Activated T-cell treated with anti-CD3 and anti-CD28 coated beads, Interleukin-2, amount 50 U/mL, for 24 hours (primary cell): ENCODE data around the gene ZNF182.
"Not testable (repeated sequence)": the region's sequence is repeated elsewhere in the genome, so short reads cannot be mapped to it uniquely, and the experiment has no call there.

ENCODE experiments used
- DNase-seq: peaks from one replicate; pipeline ENCODE4 v3.0.0-alpha.2; 2020
- H3K27ac Mint-ChIP-seq: 2 replicates; pipeline ENCODE4 v1.8.0; 2020; ENCODE audit warnings: mild to moderate bottlenecking, mixed read lengths
- H3K27me3 Mint-ChIP-seq: 2 replicates; pipeline ENCODE4 v1.8.0; 2020; ENCODE audit warnings: mixed read lengths
- H3K36me3 Mint-ChIP-seq: 2 replicates; pipeline ENCODE4 v1.8.0; 2020; ENCODE audit warnings: low read depth, mixed read lengths
- H3K4me1 Mint-ChIP-seq: 2 replicates; pipeline ENCODE4 v1.8.0; 2020; ENCODE audit warnings: low read depth, mixed read lengths
- H3K4me3 Mint-ChIP-seq: 2 replicates; pipeline ENCODE4 v1.8.0; 2020; ENCODE audit warnings: mild to moderate bottlenecking, moderate library complexity, mixed read lengths
- H3K9me3 Mint-ChIP-seq: 2 replicates; pipeline ENCODE4 v1.8.0; 2020; ENCODE audit warnings: mixed read lengths

Gene ZNF182

DNA sequence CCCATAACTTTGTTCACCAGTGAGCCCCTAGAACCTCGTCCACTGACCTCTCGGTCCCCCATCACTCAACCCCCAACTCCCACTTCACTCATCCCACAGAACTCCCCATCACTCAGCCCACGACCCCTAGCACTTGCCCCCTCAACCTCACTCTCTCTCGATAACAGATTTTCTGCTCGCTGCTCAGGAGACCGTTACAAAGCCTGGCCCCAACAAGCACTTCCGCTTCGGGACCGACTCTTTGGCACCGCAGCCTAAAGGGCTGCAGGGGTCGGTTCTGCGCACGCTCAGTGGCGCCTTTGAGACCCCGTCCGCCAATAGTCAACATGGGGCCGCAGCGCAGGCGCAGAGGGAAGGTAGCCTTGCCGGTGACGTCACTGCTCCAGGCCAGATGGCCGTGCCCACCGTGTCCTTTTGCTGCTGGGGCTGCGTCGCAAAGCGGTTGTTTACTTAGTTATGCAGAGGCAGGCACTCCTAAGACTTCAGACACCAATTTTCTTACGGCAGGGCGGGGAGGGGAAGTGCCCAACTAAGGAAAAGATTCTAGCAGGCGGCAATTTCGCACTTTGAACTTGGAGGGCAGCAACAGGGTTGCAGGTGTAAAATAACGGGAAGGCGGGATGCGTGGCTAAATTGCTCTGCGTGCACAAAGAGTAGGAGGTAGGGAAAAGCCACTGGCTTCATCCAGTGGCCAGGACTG is at the start of gene ZNF182:
TSS of gene ZNF182 (minus strand) at position 232 of the 700 bp plus-strand sequence. CDS start 1,380 bp downstream, outside the sequence.
- Mint-ChIP-seq H3K4me3 (peak within 1 kb of the TSS; percentile 85), H3K4me1 (peaks cover 22% of the 10 kb centered on the region), H3K27me3 (peaks cover 6% of the 10 kb centered on the region), H3K9me3 (no peaks in the 10 kb centered on the region), H3K36me3 (peaks cover 28% of the 10 kb centered on the region), H3K27ac (peak within 1 kb of the TSS; percentile 97)
- DNase-seq, result peak; percentile 91

DNA sequence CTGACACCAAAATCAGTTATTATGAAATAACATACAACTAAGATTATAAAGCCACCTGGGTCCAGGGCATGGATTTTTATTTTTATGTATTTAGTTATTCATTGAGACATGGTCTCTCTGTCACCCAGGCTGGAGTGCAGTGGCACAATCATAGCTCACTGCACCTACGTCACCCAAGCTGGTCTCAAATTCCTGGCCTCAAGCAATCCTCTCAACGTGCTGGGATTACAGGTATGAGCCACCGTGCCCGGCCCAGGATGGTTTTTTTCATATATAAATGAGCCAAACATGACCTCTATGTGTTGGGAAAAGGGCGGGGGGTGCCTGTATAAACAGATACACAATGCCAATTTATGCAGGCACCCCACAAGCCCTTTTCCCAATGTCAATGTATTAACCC is 43.1 kb upstream of the ZNF182 start:
- H3K4me3 Mint-ChIP-seq, result no peak overlapping the region
- H3K9me3 Mint-ChIP-seq, result no peaks in the 10 kb centered on the region
- H3K27ac Mint-ChIP-seq, result no peak overlapping the region
- H3K27me3 Mint-ChIP-seq, result peaks cover 31% of the 10 kb centered on the region
- no peaks in the 10 kb centered on the region for H3K36me3 Mint-ChIP-seq
- no peaks in the 10 kb centered on the region for H3K4me1 Mint-ChIP-seq
- DNase-seq, result no peak

DNA sequence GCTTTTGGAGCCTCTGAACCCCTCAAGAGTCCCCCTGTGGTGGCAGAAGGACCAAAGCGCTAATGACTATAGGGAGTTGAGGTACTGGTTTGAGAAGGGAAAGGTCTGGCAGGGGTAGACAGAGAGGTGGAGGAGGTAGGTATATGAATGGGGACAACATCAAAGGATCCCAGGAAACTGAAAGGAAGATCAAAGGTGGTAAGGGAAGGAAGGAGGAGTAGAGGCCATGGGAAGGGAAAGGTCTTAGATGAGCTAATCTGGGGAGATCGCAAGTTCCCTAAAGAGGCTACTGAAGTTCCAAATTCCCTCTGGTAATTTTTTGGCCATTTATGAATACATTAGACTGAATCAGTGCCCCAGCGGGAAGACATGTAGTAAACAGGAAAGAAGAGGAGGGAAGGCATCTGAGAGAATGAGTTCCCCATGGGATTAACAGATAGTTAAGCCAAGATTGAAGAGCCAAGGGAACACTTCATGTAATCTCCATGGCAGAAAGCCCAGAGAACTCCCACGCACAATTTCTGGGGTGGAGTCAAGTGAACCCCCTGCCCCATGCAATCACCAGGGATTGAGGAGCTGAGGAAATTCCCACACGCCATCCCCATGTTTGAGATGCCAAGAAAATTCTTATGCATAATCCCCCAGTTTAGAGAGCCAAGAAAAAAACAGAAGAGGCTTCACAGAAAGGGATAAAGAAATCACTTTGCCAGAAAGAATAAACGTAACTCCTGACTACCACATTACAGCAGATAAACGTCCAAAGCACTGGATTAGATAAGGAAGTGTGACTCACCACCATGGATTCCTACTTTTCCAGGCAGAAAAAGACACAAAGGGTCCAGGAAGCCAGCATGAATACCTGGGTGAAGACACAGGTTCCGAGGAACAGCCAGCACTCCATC is 41.9 kb upstream of the ZNF182 start:
- no peak overlapping the region for H3K4me3 Mint-ChIP-seq
- no peaks in the 10 kb centered on the region for H3K9me3 Mint-ChIP-seq
- H3K4me1 Mint-ChIP-seq, result no peaks in the 10 kb centered on the region
- peaks cover 29% of the 10 kb centered on the region for H3K27me3 Mint-ChIP-seq
- DNase-seq, result no peak
- no peak overlapping the region for H3K27ac Mint-ChIP-seq
- H3K36me3 Mint-ChIP-seq, result no peaks in the 10 kb centered on the region

DNA sequence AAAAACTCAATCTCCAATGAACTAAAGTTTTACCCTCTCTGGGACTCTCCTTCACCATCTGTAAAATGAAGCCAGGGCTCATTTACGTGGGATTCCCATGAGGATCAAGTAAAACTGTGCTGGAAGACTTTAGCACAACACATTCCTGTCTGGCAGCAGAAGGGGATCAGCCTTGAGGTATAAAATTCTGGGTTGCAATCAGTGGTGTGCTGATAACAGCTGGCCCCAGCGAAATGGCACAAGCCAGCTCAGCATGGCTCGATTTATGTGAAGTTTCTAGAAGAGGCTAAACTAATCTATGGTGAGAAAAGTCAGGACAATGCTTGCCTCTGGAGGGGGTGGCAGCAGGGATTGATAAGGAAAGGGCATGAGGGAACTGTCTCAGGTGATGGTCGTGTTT is 39.3 kb upstream of the ZNF182 start:
- Mint-ChIP-seq H3K9me3 (no peaks in the 10 kb centered on the region), H3K4me3 (no peak overlapping the region), H3K27ac (no peak overlapping the region), H3K27me3 (peaks cover 26% of the 10 kb centered on the region), H3K4me1 (no peaks in the 10 kb centered on the region), H3K36me3 (no peaks in the 10 kb centered on the region)
- no peak for DNase-seq

DNA sequence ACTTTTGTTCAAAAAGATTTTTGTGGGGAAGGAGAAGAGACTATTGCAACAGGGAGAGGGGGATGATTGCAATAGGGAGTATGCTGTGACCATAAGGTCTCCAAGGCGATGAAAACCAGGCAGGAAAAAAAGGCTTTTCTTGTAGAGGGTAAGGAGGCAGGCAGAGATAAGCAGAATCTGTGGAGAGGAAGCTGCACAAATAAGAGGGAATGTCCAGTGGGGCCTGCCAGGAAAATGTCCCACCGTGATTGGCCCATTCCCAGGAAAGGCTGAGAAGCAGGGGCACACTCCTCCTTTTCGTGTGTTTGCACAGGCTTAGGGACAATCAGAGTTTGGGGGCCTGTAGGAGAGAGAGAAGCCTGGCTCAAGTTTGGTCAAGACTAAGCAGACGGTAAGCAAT is 32.1 kb upstream of the ZNF182 start:
- H3K4me3 Mint-ChIP-seq, result no peak overlapping the region
- no peak for DNase-seq
- no peak overlapping the region for H3K27ac Mint-ChIP-seq
- no peaks in the 10 kb centered on the region for H3K36me3 Mint-ChIP-seq
- H3K4me1 Mint-ChIP-seq, result no peaks in the 10 kb centered on the region
- peaks cover 15% of the 10 kb centered on the region for H3K27me3 Mint-ChIP-seq
- H3K9me3 Mint-ChIP-seq, result no peaks in the 10 kb centered on the region

DNA sequence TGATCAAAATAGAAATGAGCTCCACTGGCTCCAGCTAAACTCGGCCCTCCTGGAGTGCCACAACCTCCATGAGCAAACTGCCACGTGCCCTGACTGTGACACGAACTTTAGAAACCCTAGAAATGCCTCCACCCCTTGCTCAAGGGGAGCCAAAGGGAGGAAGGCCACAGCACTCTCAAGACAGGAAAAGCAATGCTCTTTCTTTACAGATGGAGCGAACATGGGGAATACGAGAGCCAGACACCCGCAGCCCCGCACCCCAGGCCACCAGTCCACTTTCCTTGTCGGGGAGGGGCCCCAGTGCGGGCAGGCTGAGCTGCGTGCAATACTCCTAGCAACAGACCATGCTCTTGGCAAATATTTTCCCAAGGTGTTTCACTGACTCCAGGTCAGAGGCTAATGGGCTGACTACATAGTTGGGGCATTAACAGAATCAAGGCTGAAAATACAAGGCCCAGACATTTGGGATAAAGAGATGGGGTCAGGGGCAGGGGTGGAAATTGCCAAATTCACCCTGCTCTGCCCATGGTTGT is 26.9 kb upstream of the ZNF182 start:
- not testable (repeated sequence) for H3K4me3 Mint-ChIP-seq, H3K9me3 Mint-ChIP-seq, H3K4me1 Mint-ChIP-seq, H3K27ac Mint-ChIP-seq, H3K36me3 Mint-ChIP-seq, DNase-seq
- H3K27me3 Mint-ChIP-seq, result peaks cover 39% of the 10 kb centered on the region

DNA sequence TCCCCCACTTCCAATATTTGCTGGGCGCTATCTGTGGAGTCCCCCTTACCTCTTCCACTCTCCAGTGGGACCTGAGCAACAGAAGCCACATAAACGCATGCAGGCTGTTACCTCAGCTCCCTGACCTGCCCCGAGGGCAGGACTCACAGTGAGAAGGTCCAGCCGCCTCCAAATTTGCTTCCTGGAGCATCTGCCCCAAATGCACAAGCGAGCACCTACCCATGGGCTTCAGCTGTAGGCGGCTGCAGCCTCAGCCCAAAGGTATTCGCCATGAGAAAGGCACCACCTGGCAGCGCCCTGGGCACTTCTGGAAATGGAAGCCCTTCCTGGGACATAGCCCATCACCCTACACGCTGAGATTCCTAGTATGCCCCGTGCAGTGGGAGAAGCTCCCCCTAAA is 26.4 kb upstream of the ZNF182 start:
- Mint-ChIP-seq H3K9me3 (no peaks in the 10 kb centered on the region), H3K4me3 (no peak overlapping the region), H3K36me3 (no peaks in the 10 kb centered on the region), H3K27me3 (peaks cover 44% of the 10 kb centered on the region), H3K4me1 (peaks cover 5% of the 10 kb centered on the region), H3K27ac (no peak overlapping the region)
- no peak for DNase-seq

DNA sequence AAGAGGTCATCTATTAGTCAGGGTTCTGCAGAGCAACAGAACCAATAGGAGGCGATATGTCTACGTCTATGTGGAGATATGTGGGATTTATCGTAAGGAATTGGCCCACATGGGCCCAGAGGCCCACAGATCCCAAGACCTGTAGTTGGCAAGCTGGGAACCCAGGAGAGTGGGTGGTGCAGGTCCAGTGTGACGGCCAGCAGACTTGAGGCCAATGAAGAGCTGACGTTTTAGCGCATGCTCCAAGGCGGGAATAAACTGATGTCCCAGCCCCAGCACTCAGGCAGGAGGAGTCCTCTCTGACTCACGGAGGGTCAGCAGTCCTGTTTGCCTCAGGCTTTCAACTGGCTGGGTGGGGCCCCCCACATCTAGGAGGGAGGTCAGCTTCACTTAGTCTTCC is 24.3 kb upstream of the ZNF182 start:
- no peak overlapping the region for H3K4me3 Mint-ChIP-seq
- no peak for DNase-seq
- H3K27me3 Mint-ChIP-seq, result peaks cover 47% of the 10 kb centered on the region
- peaks cover 9% of the 10 kb centered on the region for H3K4me1 Mint-ChIP-seq
- H3K9me3 Mint-ChIP-seq, result no peaks in the 10 kb centered on the region
- H3K36me3 Mint-ChIP-seq, result no peaks in the 10 kb centered on the region
- no peak overlapping the region for H3K27ac Mint-ChIP-seq

DNA sequence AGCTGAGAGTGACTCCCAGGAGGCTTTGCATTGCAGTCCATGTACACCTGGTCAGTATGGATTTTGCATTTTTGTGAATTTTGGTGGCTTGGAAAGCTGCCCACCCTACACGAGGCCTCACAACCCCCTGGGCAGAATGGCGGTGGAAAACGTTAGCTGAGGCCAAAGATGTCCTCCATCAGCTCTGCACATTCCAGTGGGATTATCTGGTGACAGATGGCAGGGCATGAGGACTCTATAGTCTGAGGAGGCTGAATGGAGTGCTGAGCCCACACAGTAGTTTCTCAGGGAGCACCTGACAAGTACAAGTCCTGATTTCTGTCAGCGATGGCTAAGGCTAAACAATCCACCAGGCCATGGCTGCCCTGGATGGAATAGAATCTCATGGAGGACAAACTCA is 23.8 kb upstream of the ZNF182 start:
- H3K27ac Mint-ChIP-seq, H3K9me3 Mint-ChIP-seq: not testable (repeated sequence)

DNA sequence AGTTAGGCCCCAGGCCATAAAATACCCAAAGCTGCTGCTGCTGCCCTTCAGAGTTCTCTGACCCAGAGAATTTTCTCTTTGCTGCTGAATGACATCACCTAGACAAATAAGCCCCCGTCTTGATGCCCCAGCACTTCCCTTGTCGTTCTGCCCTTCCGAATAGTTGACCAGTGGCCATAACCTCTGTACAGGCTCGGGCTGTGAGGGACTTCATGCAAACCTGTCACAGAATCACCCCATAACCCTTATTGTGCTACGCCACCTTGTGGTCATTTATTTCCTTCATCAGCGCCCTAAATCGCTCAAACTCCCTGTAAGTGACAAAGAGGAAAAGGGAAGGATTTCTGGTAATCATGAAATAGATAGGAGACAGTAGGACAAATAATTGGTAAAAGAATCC is 21.8 kb upstream of the ZNF182 start:
- peak; percentile 42 for DNase-seq

More for the DNA sequence above, 23.8 kb upstream of the ZNF182 start:
- H3K4me3 Mint-ChIP-seq, H3K36me3 Mint-ChIP-seq, DNase-seq: not testable (repeated sequence)
- Mint-ChIP-seq H3K4me1 (peaks cover 10% of the 10 kb centered on the region), H3K27me3 (peaks cover 41% of the 10 kb centered on the region)

DNA sequence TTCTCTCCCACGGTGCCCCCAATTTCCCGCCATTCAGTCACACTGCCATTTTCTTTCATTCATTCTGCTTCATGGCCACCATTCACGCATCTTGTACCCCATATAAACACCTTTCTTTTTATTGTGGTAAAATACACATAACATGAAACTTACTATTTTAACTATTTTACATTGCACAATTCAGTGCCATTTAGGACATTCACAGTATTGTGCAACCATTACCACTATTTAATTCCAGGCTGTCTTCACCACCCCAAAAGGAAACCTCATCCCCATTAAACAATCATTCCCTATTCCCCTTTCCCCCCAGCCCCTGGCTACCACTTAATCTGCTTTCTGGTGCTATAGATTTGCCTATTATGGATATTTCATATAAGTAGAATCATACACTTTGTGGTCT is 18.9 kb upstream of the ZNF182 start:
- H3K27ac Mint-ChIP-seq, result no peak overlapping the region
- no peak for DNase-seq
- H3K4me3 Mint-ChIP-seq, result no peak overlapping the region
- peaks cover 29% of the 10 kb centered on the region for H3K27me3 Mint-ChIP-seq
- H3K36me3 Mint-ChIP-seq, result no peaks in the 10 kb centered on the region
- H3K9me3 Mint-ChIP-seq, result no peaks in the 10 kb centered on the region
- peaks cover 17% of the 10 kb centered on the region for H3K4me1 Mint-ChIP-seq

More for the DNA sequence above, 21.8 kb upstream of the ZNF182 start:
- no peak overlapping the region for H3K27ac Mint-ChIP-seq
- H3K4me1 Mint-ChIP-seq, result peaks cover 13% of the 10 kb centered on the region
- no peak overlapping the region for H3K4me3 Mint-ChIP-seq
- no peaks in the 10 kb centered on the region for H3K9me3 Mint-ChIP-seq
- no peaks in the 10 kb centered on the region for H3K36me3 Mint-ChIP-seq
- H3K27me3 Mint-ChIP-seq, result peaks cover 39% of the 10 kb centered on the region

DNA sequence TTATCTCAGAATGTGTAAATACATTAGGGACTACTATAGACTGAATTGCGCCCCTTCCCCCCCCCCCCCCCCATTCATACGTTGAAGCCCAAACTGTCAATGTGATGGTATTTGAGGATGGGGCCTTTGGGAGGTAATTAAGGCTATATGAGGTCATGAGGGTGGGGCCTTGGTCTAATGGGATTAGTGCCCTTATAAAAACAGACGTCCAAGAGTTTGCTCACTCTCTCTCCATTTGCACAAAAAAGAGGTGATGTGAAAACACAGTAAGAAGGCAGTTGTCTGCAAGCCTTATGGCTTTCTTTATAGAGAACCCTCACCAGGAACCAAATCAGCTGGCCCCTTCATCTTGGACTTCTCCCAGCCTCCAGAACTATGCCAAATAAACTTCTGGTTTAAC is 18.3 kb upstream of the ZNF182 start:
- Mint-ChIP-seq H3K9me3 (no peaks in the 10 kb centered on the region), H3K4me3 (no peak overlapping the region), H3K36me3 (no peaks in the 10 kb centered on the region), H3K4me1 (peaks cover 17% of the 10 kb centered on the region), H3K27me3 (peaks cover 25% of the 10 kb centered on the region), H3K27ac (no peak overlapping the region)
- DNase-seq, result no peak

DNA sequence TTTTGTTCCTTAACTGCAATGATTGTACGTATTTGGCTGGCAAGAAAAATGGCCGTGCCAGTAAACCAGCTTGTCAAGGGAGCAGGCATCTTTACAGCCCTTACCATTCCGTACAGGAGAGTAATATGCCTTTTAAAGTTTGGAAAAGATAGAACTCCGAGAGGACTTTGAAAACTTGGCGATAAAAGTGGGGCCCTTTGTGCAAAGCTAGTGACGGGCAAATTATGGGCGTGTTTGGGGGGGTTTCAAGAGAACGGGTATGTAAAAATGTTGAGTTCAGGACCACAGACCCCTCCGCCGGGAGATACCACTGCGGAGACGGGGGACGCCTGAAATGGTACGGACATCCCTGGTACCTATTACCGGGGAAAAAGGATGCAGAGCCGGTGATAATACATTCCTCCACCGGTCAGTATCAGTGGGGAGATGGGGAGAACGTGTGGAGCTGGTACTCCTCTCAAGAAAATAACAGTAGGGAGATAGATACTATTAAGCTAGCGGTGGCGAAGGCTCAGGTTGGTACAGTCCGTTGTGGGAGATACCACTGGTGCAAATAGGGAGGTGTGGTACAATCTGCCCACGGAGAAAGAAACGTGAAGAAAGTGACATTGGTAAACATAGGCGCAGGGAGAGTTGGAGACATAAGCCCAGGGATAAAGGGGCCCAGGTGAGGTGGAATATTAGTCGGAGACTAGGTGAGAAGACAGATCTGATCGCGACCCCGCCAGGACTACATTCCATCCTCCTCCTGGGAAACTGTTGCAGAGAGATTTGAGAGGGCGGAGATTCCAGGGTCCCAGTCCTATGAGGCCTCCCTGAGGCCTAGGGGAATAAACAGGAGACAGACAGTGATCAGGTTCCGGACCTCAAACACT is 17.5 kb upstream of the ZNF182 start:
- H3K9me3 Mint-ChIP-seq, result no peaks in the 10 kb centered on the region
- peak; percentile 85 for DNase-seq
- H3K36me3 Mint-ChIP-seq, result no peaks in the 10 kb centered on the region
- peak overlapping the region; percentile 98 for H3K27ac Mint-ChIP-seq
- H3K27me3 Mint-ChIP-seq, result peaks cover 17% of the 10 kb centered on the region
- H3K4me3 Mint-ChIP-seq, result peak overlapping the region; percentile 83
- H3K4me1 Mint-ChIP-seq, result peaks cover 17% of the 10 kb centered on the region

DNA sequence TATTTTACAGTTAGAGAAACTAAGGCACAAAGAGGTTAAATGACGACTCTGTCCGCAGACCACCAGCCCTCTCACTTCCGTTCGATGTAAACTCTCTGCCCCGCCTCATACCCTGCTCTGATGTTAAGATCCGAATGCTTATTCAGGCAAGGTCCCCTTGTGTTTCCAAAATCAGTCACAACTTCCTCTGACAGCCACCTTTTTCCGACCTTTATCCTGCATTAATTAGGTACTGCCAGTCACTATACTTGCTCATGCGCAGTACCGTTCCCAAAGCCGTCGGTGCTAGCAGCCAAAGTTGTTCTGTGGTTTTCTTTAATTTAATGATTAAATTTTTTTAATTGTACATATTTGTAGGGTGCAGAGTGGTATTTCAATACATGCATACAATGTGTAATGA is 16.7 kb upstream of the ZNF182 start:
- H3K36me3 Mint-ChIP-seq, H3K9me3 Mint-ChIP-seq: not testable (repeated sequence)
- Mint-ChIP-seq H3K27me3 (peaks cover 14% of the 10 kb centered on the region), H3K27ac (peak overlapping the region; percentile 98), H3K4me3 (peak overlapping the region; percentile 83), H3K4me1 (peaks cover 13% of the 10 kb centered on the region)
- DNase-seq, result peak; percentile 38
